MM.1S (cell line): ENCODE measurements around the gene PKIG.

Experiments used
- EZH2 ChIP-seq: fragments of 300-600 bp; sonication (generic); optimal IDR thresholded peaks from 2 replicates; pipeline ENCODE3; 2017; ENCODE audit warnings: low read depth, mild to moderate bottlenecking, antibody characterized with exemption, low read length, mixed read lengths
- TF ChIP-seq, protein P1 (sequence below): fragments of 300-600 bp; sonication (generic); IDR thresholded peaks from 2 replicates; pipeline ENCODE4 v1.5.1; 2016; ENCODE audit warnings: antibody characterized with exemption, low read length, mixed read lengths

DNA sequence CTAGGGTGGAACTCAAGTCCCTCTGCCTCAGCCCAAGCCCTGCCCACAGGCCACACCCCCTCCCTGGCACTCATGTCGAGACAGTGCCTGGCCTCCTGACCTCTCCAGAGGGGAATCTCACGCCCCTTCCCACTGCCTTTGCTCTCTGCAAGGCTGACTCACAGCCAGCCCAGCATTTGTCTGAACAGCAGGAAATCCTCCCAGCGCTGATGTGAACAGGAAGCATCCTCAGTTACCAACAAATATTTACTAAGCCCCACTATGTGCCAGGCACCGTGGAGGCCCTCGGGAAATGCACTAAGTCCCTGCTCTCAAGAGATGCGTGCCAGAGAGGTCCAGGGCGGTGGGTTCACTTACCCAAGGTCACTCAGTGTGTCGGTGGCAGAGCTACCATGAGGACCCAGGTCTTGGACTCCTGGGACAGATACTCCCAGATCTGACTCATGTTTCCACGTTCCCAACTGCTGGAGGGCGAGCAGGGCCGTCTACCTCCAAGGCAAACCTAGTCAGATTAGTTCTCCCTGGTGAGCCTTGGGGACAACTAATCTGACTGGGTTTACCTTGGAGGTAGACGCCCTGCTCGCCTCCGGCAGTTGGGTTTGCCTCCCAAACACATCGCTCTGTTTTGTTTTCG lies 61.3 kb downstream of the PKIG start:
- TF ChIP-seq, protein P1, sequence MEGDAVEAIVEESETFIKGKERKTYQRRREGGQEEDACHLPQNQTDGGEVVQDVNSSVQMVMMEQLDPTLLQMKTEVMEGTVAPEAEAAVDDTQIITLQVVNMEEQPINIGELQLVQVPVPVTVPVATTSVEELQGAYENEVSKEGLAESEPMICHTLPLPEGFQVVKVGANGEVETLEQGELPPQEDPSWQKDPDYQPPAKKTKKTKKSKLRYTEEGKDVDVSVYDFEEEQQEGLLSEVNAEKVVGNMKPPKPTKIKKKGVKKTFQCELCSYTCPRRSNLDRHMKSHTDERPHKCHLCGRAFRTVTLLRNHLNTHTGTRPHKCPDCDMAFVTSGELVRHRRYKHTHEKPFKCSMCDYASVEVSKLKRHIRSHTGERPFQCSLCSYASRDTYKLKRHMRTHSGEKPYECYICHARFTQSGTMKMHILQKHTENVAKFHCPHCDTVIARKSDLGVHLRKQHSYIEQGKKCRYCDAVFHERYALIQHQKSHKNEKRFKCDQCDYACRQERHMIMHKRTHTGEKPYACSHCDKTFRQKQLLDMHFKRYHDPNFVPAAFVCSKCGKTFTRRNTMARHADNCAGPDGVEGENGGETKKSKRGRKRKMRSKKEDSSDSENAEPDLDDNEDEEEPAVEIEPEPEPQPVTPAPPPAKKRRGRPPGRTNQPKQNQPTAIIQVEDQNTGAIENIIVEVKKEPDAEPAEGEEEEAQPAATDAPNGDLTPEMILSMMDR: no peak
- TF ChIP-seq EZH2: no peak
